ENCODE measurements around the gene APEH.

APEH gene

DNA sequence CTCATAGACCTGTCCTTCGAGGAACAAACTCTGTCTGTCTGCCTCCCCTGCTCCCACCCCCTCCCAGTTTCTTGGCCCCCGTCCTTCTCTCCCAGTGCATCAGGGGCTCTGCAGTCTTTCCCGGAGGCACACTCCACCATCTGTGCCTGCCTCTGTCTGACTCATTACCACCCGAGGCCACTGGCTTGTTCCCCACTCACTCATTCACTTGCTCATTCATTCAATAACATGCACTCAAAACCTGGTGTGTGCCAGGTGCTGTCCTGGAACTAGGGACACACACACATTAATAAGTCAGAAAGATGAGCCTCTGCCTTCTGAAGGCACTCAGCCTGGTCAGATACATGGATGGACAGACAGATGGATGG, 32.9 kb downstream of the APEH start:
- TF ChIP-seq EZH2 (IDR thresholded peaks at IDR 0.05) = no peak
- no peak for TF ChIP-seq FOXP2 (optimal IDR thresholded peaks at IDR 0.05; ENCODE audit: control extremely low read depth, extremely low read length, insufficient read depth)
- no peak for TF ChIP-seq POLR2AphosphoS5 (IDR thresholded peaks at IDR 0.05; ENCODE audit: borderline replicate concordance, low read depth, low read length)
- Histone ChIP-seq H3K27ac (no peak overlapping the region), H3K9me3 (ENCODE audit: low read depth, low read length) (no peaks in the 10 kb centered on the region)

DNA sequence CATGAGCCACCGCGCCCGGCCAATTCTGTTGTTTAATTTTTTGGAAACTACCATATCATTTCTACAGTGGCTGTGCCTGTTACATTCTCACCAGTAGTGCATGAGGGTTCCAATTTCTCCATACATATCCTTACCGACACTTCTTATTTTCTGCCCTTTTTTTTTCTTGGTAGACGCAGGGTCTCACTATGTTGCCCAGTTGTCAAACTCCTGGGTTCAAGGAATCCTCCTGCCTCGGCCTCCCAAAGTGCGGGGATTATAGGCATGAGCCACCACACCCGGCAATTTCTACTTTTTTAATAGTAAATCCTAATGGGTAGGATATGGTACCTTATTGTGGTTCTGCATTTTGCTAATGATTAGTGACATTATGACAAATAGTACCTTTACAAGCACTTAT, 35.7 kb downstream of the APEH start:
- Histone ChIP-seq H3K27ac (no peak overlapping the region), H3K36me3 (ENCODE audit: insufficient read depth, low read length) (no peaks in the 10 kb centered on the region), H3K9ac (ENCODE audit: insufficient read length) (no peak overlapping the region), H3K4me3 (no peak overlapping the region), H3K9me3 (ENCODE audit: low read depth, low read length) (no peaks in the 10 kb centered on the region)
- no peak for DNase-seq (ENCODE audit: low read depth, low spot score)
- TF ChIP-seq EZH2 (IDR thresholded peaks at IDR 0.05) = no peak
- TF ChIP-seq FOXP2 (optimal IDR thresholded peaks at IDR 0.05; ENCODE audit: control extremely low read depth, extremely low read length, insufficient read depth) = no peak
- no peak for TF ChIP-seq POLR2AphosphoS5 (IDR thresholded peaks at IDR 0.05; ENCODE audit: borderline replicate concordance, low read depth, low read length)

More for the DNA sequence above, 32.9 kb downstream of the APEH start:
- Histone ChIP-seq H3K9ac (ENCODE audit: insufficient read length) (no peak overlapping the region), H3K4me3 (no peak overlapping the region), H3K36me3 (ENCODE audit: insufficient read depth, low read length) (no peaks in the 10 kb centered on the region)
- no peak for DNase-seq (ENCODE audit: low read depth, low spot score)

DNA sequence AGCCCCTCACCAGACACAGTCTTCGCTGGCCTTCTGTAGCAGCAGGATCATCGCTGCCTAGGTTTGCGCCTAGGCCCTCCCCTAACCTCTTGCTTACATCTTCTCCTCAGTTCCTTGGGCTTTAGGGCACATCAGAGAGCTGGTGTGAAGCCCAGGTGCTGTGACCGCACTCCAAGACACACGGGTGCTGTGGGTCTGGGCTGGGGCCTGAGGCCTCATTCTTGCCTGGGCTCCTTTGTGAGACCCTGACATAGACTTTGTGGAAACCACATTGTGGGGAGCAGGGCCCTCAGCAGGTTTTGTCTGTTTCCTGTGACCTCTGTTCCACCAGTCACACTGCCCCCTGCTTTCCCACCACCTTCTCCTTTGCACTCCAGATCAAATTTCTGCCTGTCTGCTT, 37.3 kb downstream of the APEH start:
- TF ChIP-seq EZH2 (IDR thresholded peaks at IDR 0.05) (no peak), FOXP2 (optimal IDR thresholded peaks at IDR 0.05; ENCODE audit: control extremely low read depth, extremely low read length, insufficient read depth) (no peak), POLR2AphosphoS5 (IDR thresholded peaks at IDR 0.05; ENCODE audit: borderline replicate concordance, low read depth, low read length) (no peak)
- no peak for DNase-seq (ENCODE audit: low read depth, low spot score)
- Histone ChIP-seq H3K9ac (ENCODE audit: insufficient read length) (no peak overlapping the region), H3K27ac (no peak overlapping the region), H3K4me3 (no peak overlapping the region), H3K36me3 (ENCODE audit: insufficient read depth, low read length) (no peaks in the 10 kb centered on the region), H3K9me3 (ENCODE audit: low read depth, low read length) (no peaks in the 10 kb centered on the region)

DNA sequence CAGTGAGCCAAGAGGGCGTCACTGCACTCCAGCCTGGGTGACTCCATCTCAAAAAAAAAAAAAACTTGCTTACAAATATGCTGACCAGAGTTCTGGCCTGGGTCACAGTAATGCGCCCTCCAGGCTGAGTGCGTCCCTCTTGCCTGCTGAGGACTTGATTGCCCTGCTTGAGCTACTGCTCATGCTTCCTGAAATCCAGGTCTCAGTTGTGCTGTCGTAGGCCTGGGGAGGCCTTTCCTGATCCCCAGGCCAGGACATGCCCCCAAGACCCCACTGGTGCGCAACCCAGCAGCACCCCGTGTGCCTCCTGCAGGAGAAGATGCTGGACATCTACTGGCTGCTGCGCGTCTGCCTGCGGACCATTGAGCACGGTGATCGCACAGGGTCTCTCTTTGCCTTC, 38.0 kb downstream of the APEH start:
- Histone ChIP-seq H3K4me3 (no peak overlapping the region), H3K9me3 (ENCODE audit: low read depth, low read length) (no peaks in the 10 kb centered on the region), H3K27ac (no peak overlapping the region), H3K9ac (ENCODE audit: insufficient read length) (no peak overlapping the region), H3K36me3 (ENCODE audit: insufficient read depth, low read length) (no peaks in the 10 kb centered on the region)
- DNase-seq (ENCODE audit: low read depth, low spot score) = no peak
- TF ChIP-seq FOXP2 (optimal IDR thresholded peaks at IDR 0.05; ENCODE audit: control extremely low read depth, extremely low read length, insufficient read depth) = no peak
- no peak for TF ChIP-seq EZH2 (IDR thresholded peaks at IDR 0.05)
- no peak for TF ChIP-seq POLR2AphosphoS5 (IDR thresholded peaks at IDR 0.05; ENCODE audit: borderline replicate concordance, low read depth, low read length)

DNA sequence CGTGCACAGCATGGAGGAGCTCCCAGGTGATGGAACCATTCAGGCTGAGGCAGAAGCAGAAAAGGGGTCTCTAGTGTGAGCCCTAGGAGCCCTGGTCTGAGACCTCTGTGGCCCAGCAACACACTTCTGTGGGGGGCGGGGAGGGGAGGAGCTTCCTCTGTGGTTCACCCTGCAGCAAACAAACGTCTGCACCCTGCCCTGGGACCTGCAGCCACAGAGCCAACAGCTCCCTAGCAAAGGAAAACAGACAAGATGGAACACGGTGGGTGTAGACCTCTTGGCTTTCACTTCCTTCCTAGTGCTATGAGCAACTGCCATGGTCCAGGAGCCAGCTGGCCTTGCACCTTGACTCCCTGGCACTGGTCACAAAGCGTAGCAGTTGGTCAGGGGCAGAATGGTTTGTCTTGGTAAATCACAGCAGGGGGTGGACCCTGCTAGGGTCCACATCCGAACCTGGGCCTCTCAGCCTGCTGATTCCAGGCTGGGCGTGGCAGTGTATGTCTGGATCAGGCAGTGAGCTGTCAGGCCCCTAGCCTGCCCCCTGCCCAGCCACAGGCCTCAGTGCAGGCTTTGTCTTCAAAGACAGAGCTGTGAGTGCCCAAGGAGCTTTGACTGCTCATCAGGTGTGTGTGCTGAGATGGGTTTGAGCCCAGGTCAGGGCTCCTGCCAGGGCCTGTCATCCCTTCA, 38.6 kb downstream of the APEH start:
- no peak overlapping the region for H3K4me3 ChIP-seq
- TF ChIP-seq POLR2AphosphoS5 (IDR thresholded peaks at IDR 0.05; ENCODE audit: borderline replicate concordance, low read depth, low read length) = no peak
- no peak for TF ChIP-seq EZH2 (IDR thresholded peaks at IDR 0.05)
- no peak for TF ChIP-seq FOXP2 (optimal IDR thresholded peaks at IDR 0.05; ENCODE audit: control extremely low read depth, extremely low read length, insufficient read depth)
- no peaks in the 10 kb centered on the region for H3K9me3 ChIP-seq (ENCODE audit: low read depth, low read length)
- no peak overlapping the region for H3K27ac ChIP-seq
- H3K9ac ChIP-seq (ENCODE audit: insufficient read length) = no peak overlapping the region
- no peaks in the 10 kb centered on the region for H3K36me3 ChIP-seq (ENCODE audit: insufficient read depth, low read length)
- no peak for DNase-seq (ENCODE audit: low read depth, low spot score)

DNA sequence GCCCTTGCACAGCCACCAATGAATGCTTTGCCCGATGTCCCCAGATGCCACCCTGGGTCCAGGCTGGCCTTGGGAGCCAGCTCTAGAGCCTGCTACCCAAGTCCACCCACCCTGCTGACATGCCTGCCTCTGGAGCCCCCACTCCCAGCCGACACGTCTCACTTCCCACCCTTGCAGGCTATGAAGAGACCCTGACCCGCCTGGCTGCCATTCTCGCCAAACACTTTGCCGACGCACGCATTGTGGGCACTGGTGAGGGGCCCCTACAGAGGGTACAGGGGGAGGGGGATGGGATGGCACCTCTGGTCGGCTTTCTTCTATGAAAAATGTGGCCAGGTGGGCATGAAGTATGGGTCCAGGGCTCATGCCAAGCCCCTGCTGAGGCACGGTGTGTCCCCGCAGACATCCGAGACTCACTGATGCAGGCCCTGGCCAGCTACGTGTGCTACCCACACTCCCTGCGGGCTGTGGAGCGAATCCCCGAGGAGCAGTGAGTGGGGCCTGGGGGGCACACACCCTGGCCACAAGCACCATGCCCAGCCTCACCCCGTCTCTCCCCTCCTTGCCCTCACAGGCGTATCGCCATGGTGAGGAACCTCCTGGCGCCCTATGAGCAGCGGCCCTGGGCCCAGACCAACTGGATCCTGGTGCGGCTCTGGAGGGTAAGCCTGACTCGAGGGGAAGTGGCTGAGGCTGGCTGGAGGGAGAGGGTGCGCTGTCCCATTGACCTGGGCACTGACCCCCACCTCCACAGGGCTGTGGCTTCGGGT, 39.4 kb downstream of the APEH start:
- Histone ChIP-seq H3K9ac (ENCODE audit: insufficient read length) (no peak overlapping the region), H3K9me3 (ENCODE audit: low read depth, low read length) (no peaks in the 10 kb centered on the region), H3K27ac (no peak overlapping the region), H3K4me3 (no peak overlapping the region), H3K36me3 (ENCODE audit: insufficient read depth, low read length) (no peaks in the 10 kb centered on the region)
- no peak for DNase-seq (ENCODE audit: low read depth, low spot score)
- TF ChIP-seq EZH2 (IDR thresholded peaks at IDR 0.05) (no peak), POLR2AphosphoS5 (IDR thresholded peaks at IDR 0.05; ENCODE audit: borderline replicate concordance, low read depth, low read length) (no peak), FOXP2 (optimal IDR thresholded peaks at IDR 0.05; ENCODE audit: control extremely low read depth, extremely low read length, insufficient read depth) (no peak)

DNA sequence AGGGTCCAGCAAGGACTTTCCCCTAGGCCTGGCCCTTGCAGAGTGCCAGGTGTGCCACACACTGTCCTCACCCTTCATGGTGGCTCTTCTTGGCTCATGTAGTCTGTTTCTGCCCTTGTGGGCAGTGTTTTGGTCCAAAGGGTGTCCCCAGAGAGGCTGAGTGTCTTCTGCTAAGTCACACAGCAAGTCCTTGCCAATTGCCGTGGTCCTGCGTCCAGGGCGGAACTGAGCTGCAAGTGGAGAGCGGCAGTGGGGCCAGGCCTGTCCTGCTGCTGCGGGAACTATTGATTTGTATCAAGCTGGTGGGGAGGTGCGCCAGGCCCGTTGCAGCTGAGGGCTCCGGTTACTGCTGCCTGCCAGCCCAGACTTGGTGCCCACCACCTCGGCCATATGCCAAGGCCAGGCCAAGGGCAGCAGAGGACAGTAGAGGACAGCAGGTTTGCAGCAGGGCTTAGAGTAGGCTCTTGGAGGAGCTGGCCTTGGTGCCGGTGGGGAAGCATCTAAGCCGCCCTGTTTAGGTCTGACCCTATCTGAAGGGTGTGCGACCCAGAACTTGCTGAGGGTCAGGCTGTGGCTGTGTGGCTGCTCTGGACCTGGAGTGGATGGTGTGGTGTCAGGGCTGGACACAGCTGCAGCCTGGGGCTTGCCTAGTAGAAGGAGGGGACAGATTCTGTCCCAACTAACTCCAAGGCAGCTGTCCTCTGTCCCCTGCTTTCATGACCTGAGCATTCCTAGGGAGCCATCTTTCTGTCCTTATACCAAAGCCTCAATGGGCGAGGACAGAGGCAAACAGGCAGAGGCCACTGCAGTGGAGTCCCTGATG, 40.8 kb downstream of the APEH start:
- Histone ChIP-seq H3K36me3 (ENCODE audit: insufficient read depth, low read length) (no peaks in the 10 kb centered on the region), H3K4me3 (no peak overlapping the region), H3K27ac (no peak overlapping the region), H3K9ac (ENCODE audit: insufficient read length) (no peak overlapping the region), H3K9me3 (ENCODE audit: low read depth, low read length) (no peaks in the 10 kb centered on the region)
- TF ChIP-seq POLR2AphosphoS5 (IDR thresholded peaks at IDR 0.05; ENCODE audit: borderline replicate concordance, low read depth, low read length) (no peak), EZH2 (IDR thresholded peaks at IDR 0.05) (no peak), FOXP2 (optimal IDR thresholded peaks at IDR 0.05; ENCODE audit: control extremely low read depth, extremely low read length, insufficient read depth) (no peak)
- DNase-seq (ENCODE audit: low read depth, low spot score) = no peak

DNA sequence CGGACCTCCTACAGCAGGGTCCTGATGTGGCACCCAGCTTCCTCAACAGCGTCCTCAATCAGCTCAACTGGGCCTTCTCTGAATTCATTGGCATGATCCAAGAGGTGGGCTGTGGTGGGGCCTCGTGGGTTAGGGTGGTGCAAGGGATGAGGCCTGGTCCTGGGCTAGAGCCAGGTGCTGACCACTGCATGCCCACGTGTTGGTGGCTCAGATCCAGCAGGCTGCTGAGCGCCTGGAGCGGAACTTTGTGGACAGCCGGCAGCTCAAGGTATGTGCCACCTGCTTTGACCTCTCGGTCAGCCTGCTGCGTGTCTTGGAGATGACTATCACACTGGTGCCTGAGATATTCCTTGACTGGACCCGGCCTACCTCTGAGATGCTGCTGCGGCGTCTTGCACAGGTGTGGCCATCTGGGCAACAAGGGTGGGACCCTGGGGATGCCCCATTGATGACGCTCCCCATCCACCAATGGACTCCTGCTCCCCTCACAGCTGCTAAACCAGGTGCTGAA, 41.5 kb downstream of the APEH start:
- Histone ChIP-seq H3K36me3 (ENCODE audit: insufficient read depth, low read length) (no peaks in the 10 kb centered on the region), H3K9me3 (ENCODE audit: low read depth, low read length) (no peaks in the 10 kb centered on the region), H3K27ac (no peak overlapping the region), H3K4me3 (no peak overlapping the region), H3K9ac (ENCODE audit: insufficient read length) (no peak overlapping the region)
- no peak for TF ChIP-seq EZH2 (IDR thresholded peaks at IDR 0.05)
- DNase-seq (ENCODE audit: low read depth, low spot score) = no peak

Measured in SK-N-MC (cell line).